Measurements from ENCODE around the gene MTOR. TPM values are rescaled to one million over a fixed set of nuclear protein-coding genes. Genes with fewer than 3 reads are reported as not detected.

Gene MTOR
- polyA plus RNA-seq, 1 experiment: 27.7 TPM

GRCh38 chr1:11062965-11063401, 199.4 kb downstream of the MTOR start:
- ChIA-PET POLR2A (interaction anchor here (0.7 kb wide), 1 partner anchor 84 kb away, joined by 5 read pairs; no protein-coding TSS in a partner anchor), CTCF (interaction anchor here (1.0 to 5.6 kb wide), 2 partner anchors 26 to 36 kb away, joined by 3 to 75 read pairs; no protein-coding TSS in a partner anchor)
- TF ChIP-seq CTCF (IDR thresholded peaks at IDR 0.05; ENCODE audit: low read depth, low read length): no peak
- DNase-seq (ENCODE audit: low read depth, low spot score): no peak
- H3K27ac ChIP-seq (ENCODE audit: low read depth, low read length): no peak overlapping the region
- H3K9me3 ChIP-seq (ENCODE audit: control insufficient read depth, insufficient read depth, low read length): no peaks in the 10 kb centered on the region; the same call in 1 of the 2 replicates
- H3K4me3 ChIP-seq (ENCODE audit: low read depth, low read length): no peak overlapping the region
- no peaks in the 10 kb centered on the region for H3K27me3 ChIP-seq (ENCODE audit: control insufficient read depth, insufficient read depth, low read length)

GRCh38 chr1:11061652-11062365, 200.5 kb downstream of the MTOR start:
- TF ChIP-seq CTCF (IDR thresholded peaks at IDR 0.05; ENCODE audit: low read depth, low read length): no peak
- ChIA-PET CTCF (interaction anchor here (1.3 to 5.6 kb wide), 2 partner anchors 8 to 25 kb away, joined by 5 to 75 read pairs; no protein-coding TSS in a partner anchor), POLR2A (no interaction called here)
- no peak for DNase-seq (ENCODE audit: low read depth, low spot score)
- H3K4me3 ChIP-seq (ENCODE audit: low read depth, low read length): no peak overlapping the region
- no peaks in the 10 kb centered on the region for H3K27me3 ChIP-seq (ENCODE audit: control insufficient read depth, insufficient read depth, low read length)
- H3K27ac ChIP-seq (ENCODE audit: low read depth, low read length): peak overlapping the region; percentile 2
- no peaks in the 10 kb centered on the region; the same call in 1 of the 2 replicates for H3K9me3 ChIP-seq (ENCODE audit: control insufficient read depth, insufficient read depth, low read length)

GRCh38 chr1:11059968-11060830, 202.2 kb downstream of the MTOR start, which contains the start of gene SRM:
Gene SRM, minus strand, starts transcription at chr1:11060018. Its CDS starts 75 bp downstream, at chr1:11059943.
- TF ChIP-seq CTCF (IDR thresholded peaks at IDR 0.05; ENCODE audit: low read depth, low read length): peak; percentile 30
- peak within 1 kb of the TSS; percentile 61 for H3K27ac ChIP-seq (ENCODE audit: low read depth, low read length)
- CTCF ChIA-PET: interaction anchor here (0.6 to 5.6 kb wide), 4 partner anchors 10 to 552 kb away, joined by 3 to 75 read pairs (median 6); no protein-coding TSS in a partner anchor
- no peaks in the 10 kb centered on the region for H3K27me3 ChIP-seq (ENCODE audit: control insufficient read depth, insufficient read depth, low read length)
- peak within 1 kb of the TSS; percentile 92 for H3K4me3 ChIP-seq (ENCODE audit: low read depth, low read length)
- peak; percentile 67 for DNase-seq (ENCODE audit: low read depth, low spot score)
- no peaks in the 10 kb centered on the region; the same call in 1 of the 2 replicates for H3K9me3 ChIP-seq (ENCODE audit: control insufficient read depth, insufficient read depth, low read length)
- POLR2A ChIA-PET: interaction anchor here (0.6 to 1.0 kb wide), 2 partner anchors 23 to 29 kb away, joined by 6 read pairs; no protein-coding TSS in a partner anchor

GRCh38 chr1:11059155-11059967, 203.0 kb downstream of the MTOR start:
- H3K27me3 ChIP-seq (ENCODE audit: control insufficient read depth, insufficient read depth, low read length): no peaks in the 10 kb centered on the region
- ChIA-PET CTCF (interaction anchor here (0.6 to 5.6 kb wide), 2 partner anchors 22 to 552 kb away, joined by 3 to 75 read pairs; no protein-coding TSS in a partner anchor), POLR2A (interaction anchor here (0.6 to 1.0 kb wide), 2 partner anchors 22 to 28 kb away, joined by 6 read pairs; no protein-coding TSS in a partner anchor)
- H3K27ac ChIP-seq (ENCODE audit: low read depth, low read length): no peak overlapping the region
- TF ChIP-seq CTCF (IDR thresholded peaks at IDR 0.05; ENCODE audit: low read depth, low read length): 0 out of 2 replicates have a peak, but pooled peaks have one; percentile 3
- DNase-seq (ENCODE audit: low read depth, low spot score): no peak
- H3K9me3 ChIP-seq (ENCODE audit: control insufficient read depth, insufficient read depth, low read length): no peaks in the 10 kb centered on the region; the same call in 1 of the 2 replicates
- H3K4me3 ChIP-seq (ENCODE audit: low read depth, low read length): peak overlapping the region; percentile 92
